Effector CD4-positive, alpha-beta T cell (primary cell): ENCODE results near the gene DOCK3.
"Not testable (repeated sequence)": the region's sequence is repeated elsewhere in the genome, so short reads cannot be mapped to it uniquely, and the experiment has no call there.

Source experiments
- DNase-seq: peaks from one replicate; pipeline ENCODE4 v3.0.0-alpha.2; 2020

Gene DOCK3

DNA sequence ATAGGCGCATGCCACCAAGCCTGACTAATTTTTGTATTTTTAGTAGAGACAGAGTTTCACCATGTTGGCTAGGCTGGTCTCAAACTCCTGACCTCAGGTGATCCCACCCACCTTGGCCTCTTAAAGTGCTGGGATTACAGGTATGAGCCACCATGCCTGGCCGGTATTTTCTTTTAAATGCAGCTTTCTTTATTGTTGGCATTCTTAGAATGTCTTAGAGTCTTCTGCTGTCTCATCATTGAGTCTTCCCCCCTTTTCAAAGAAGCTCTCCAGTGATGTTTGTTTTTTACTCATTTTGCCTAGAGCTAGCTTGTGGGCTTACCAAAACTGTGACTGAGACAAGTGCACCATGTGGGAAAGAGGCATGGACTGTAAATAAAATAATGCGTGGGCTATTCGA is 13.9 kb downstream of the DOCK3 start:
- not testable (repeated sequence) for DNase-seq

DNA sequence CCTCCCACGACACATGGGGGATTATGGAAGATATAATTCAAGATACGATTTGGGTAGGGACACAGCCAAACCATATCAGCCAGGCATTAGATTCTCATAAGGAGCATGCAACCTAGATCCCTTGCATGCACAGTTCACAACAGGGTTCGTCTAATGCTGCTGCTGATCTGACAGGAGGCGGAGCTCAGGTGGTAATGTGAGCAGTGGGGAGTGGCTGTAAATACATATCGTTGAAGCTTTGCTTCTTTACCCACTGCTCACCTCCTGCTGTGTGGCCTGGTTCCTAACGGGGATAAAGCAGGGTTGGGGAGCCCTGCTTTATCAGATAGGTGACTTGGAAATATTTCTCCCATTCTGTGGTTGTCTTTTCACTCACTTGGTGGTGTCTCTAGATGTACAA is 14.8 kb downstream of the DOCK3 start:
- no peak for DNase-seq

DNA sequence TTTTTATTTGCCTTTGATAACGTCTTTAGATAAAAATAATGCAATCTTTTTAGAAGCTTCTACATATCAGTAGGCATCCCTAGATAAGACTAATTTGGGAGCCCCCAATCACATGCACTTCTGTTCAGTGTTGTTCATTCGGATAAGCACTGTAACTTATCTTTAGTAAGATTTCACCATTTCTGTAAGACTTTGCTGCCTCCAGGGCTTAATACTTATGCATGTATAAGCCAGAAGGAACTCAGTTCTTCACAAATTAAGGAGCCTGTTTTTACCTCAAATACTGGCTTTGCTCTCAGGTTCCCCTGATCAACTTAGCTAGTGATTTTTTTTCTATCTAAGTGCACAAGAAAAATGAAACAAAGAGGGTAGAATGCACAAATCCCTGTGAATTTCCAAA is 20.3 kb downstream of the DOCK3 start:
- no peak for DNase-seq

GRCh38 chr3:50696276-50696675 is 21.5 kb downstream of the DOCK3 start:
- no peak for DNase-seq

GRCh38 chr3:50698269-50698668 is 23.5 kb downstream of the DOCK3 start:
- no peak for DNase-seq

DNA sequence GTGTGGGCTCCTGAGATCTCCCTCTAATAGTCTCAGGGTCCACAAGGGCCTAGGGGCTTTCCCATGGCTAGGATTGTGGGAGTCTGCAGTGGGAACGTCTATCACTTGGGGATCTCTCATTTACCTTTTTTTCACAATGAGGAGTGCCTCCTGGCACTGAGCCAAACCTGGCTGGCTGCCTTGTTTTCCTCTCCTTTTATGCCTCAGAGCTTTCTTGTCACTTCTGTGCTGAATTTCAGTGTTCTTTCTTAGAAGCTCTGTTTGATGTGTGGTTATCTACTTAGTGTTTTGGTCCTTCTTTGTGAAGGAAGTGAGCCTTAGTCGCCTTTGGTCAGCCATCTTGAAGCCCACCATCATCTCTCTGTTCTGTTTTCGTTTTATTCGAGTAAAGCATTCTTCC is 33.9 kb downstream of the DOCK3 start:
- DNase-seq, result no peak

- no peak for DNase-seq
Observed at GRCh38 chr3:50714946-50715345, 40.2 kb downstream of the DOCK3 start.

- no peak for DNase-seq
Observed at GRCh38 chr3:50724831-50725230, 50.1 kb downstream of the DOCK3 start.

GRCh38 chr3:50734985-50735384 is 60.3 kb downstream of the DOCK3 start:
- DNase-seq, result no peak

GRCh38 chr3:50737193-50737905 is 62.6 kb downstream of the DOCK3 start:
- DNase-seq, result no peak

DNA sequence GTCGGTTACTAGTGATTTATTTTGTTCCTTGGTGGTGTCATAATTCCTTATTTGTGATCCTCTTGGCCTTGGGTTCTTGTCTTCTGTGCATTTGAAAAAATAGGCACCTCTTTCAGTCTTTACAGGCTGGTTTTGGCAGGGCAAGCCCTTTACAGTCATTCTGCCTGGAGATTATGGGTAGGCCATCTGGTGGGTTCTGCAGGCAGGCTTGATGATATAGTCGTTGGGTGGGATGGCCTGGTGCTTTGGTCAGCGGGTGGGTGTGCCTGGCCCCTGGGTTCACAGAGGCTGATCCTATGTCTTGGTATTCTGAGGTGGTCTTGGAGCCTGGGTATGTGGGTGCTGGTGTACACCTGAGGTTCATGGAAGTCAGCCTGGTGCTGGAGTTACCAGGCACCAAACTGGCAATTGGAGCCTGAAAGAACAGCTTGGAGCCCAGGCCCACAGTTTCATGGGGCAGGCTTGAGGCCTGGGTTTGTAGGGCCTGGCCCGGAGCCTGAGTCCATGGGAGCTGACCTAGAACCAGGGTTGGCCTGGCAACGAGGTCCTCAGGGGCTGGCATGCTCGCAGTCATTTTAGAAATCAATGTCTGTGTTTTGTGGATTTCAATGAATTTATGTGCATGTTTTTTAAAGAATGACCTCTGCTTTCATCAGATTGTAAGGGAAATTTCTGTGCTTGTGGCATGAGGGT is 63.3 kb downstream of the DOCK3 start:
- DNase-seq, result no peak

DNA sequence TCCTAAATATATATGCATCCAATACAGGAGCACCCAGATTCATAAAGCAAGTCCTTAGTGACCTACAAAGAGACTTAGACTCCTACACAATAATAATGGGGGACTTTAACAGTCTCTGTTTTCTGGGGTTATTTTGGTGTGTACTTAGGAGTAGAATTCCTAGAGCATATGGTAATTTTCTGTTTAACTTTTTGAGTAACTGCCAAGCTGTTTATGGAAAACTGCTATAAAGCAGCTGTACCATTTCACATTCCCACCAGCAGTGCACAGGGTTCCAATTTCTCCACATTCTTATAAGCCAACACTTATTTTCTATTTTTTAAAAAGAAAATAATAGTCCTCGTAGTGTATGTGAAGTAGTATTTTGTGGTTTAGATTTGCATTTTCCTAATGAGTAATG is 68.9 kb downstream of the DOCK3 start:
- DNase-seq, result no peak

DNA sequence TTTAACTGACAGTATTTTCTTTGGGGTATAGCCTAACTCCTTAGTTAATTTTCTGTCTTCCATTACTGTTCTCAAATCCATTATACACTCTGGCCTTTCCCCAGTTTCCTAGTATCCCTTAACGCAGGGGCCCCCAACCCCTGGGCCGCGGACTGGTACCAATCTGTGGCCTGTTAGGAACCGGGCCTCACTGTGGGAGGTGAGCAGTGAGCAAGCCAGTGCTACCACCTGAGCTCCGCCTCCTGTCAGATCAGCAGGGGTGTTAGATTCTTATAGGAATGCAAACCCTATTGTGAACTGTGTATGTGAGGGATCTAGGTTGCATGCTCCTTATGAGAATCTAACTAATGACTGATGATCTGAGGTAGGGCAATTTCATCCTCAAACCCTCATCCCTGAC is 75.1 kb downstream of the DOCK3 start:
- no peak for DNase-seq

DNA sequence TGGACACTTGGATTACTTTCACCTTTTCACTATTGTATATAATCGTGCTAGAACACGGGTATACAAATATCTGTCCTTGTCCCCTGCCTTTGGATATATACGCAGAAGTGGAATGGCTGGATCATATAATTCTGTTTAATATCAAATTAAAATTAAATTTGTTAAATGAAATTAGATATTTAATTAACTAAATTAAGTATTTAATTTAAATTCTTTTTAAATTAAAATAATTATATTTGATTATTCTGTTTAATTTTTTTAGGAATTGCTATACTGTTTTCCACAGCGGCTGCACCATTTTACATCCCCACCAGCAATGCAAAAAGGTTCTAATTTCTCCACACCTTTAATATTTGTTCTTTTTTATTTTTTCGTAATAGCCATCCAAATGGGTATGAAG is 84.3 kb downstream of the DOCK3 start:
- no peak for DNase-seq

DNA sequence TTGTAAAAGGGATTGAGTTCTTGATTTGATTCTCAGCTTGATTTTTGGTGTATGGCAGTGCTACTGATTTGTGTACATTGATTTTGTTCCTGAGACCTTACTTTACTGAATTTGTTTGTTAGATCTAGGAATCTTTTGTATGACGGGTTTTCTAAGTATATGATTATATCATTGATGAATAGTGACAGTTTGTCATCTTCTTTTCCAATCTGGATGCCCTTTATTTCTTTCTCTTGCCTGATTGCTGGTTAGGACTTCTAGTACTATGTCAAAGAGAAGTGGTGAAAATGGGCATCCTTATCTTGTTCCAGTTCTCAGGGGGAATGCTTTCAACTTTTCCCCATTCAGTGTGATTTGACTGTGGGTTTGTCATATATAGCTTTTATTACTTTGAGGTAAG is 103.0 kb downstream of the DOCK3 start:
- no peak for DNase-seq

- not testable (repeated sequence) for DNase-seq
Observed at GRCh38 chr3:50781766-50782165, 107.0 kb downstream of the DOCK3 start.

DNA sequence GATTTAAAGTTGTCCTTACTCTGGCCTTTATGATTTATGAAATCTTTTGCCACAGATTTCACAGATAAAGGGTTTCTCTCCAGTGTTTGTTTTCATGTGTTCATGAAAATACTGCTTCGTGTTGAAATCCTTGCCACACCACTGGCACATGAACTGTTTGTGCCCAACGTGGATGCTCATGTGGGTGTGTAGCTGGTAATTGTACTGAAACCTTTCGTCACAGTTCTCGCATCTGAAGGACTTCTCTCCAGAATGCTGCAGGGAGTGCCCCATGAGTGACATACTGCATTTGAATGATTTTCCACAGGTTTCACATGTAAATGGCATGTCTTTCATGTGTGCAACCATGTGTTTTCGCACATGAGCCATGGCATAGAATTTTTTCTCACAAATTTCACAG is 111.9 kb downstream of the DOCK3 start:
- DNase-seq, result no peak

DNA sequence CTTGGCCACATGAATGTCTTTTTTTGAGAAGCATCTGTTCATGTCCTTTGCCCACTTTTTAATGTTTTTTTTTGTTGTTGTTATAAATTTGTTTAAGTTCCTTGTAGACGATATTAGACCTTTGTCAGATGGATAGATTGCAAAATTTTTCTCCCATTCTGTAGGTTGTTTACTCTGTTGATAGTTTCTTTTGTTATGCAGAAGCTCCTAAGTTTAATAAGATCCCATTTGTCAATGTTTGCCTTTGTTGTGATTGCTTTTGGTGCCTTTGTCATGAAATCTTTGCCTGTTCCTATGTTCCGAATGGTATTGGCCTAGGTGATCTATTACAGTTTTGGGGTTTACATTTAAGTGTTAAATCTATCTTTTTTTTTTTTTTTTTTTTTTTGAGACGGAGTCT is 116.2 kb downstream of the DOCK3 start:
- DNase-seq, result not testable (repeated sequence)

DNA sequence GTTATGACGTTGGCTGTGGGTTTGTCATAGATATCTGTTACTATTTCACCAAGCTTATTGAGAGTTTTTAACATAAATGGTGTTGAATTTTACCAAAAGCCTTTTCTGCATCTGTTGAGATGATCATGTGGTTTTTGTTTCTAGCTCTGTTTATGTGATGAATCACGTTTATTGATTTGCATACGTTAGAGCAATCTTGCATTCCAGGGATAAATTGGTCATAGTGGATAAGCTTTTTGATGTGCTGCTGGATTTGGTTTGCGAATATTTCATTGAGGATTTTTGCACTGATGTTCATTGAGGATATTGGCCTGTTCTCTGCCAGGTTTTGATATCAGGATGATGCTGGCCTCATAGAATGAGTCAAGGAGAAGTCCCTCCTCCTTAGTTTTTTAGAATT is 117.8 kb downstream of the DOCK3 start:
- DNase-seq, result no peak

GRCh38 chr3:50803805-50804204 is 129.1 kb downstream of the DOCK3 start:
- not testable (repeated sequence) for DNase-seq

DNA sequence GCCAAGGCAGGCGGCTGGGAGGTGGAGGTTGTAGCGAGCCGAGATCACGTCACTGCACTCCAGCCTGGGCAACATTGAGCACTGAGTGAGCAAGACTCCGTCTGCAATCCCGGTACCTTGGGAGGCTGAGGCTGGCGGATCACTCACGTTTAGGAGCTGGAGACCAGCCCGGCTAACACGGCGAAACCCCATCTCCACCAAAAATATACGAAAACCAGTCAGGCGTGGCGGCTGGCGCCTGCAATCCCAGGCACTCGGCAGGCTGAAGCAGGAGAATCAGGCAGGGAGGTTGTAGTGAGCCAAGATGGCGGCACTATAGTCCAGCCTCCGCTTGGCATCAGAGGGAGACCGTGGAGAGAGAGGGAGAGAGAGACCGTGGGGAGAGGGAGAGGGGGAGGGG is 129.6 kb downstream of the DOCK3 start:
- DNase-seq, result not testable (repeated sequence)

GRCh38 chr3:50805321-50805720 is 130.6 kb downstream of the DOCK3 start:
- no peak for DNase-seq

GRCh38 chr3:50806031-50806430 is 131.3 kb downstream of the DOCK3 start:
- DNase-seq, result no peak

GRCh38 chr3:50806806-50807205 is 132.1 kb downstream of the DOCK3 start:
- DNase-seq, result no peak

GRCh38 chr3:50807266-50807665 is 132.5 kb downstream of the DOCK3 start:
- DNase-seq, result no peak
